Colonic mucosa (tissue), 4 donors: ENCODE measurements around the gene TMEM131. TPM values are rescaled to one million over a fixed set of nuclear protein-coding genes. Genes with fewer than 3 reads are reported as not detected.
A peak's percentile ranks its signal among the peaks of the same experiment; 100 is the strongest.

ENCODE experiments used
- DNase-seq: peaks from one replicate; pipeline ENCODE4 v3.0.0-alpha.2; 2020
- H3K27ac ChIP-seq: fragments of 200-600 bp; one replicate; pipeline ENCODE4 v1.8.0; 2021
- H3K27me3 ChIP-seq: fragments of 200-600 bp; one replicate; pipeline ENCODE4 v1.8.0; 2021
- H3K36me3 ChIP-seq: fragments of 200-600 bp; one replicate; pipeline ENCODE4 v1.8.0; 2021
- H3K4me1 ChIP-seq: fragments of 200-600 bp; one replicate; pipeline ENCODE4 v1.8.0; 2021; ENCODE audit warnings: mild to moderate bottlenecking
- H3K4me3 ChIP-seq: fragments of 200-600 bp; one replicate; pipeline ENCODE4 v1.8.0; 2021
- H3K9ac ChIP-seq, 2 donors: one replicate each; pipeline ENCODE4 v1.7.0; 2013; ENCODE audit warnings: control low read depth in 2 of 2, low read depth in 2 of 2, low read length in 2 of 2
- H3K9me3 ChIP-seq: fragments of 200-600 bp; one replicate; pipeline ENCODE4 v1.8.0; 2021
- intact Hi-C: fragments of 100-400 bp; cut with DNase I; formaldehyde crosslinking; loops from one replicate; pipeline ENCODE4 v1.14.1; 2022
- total RNA-seq, 2 donors: library from RNA; stranded (reverse); fragmentation: NEBNext Ultra II Directional in 1 of 2; extraction: Animal tissue kit (Norgen Biotek cat#: 25700) in 1 of 2; gene quantifications; one replicate each; pipeline ENCODE4 v1.2.1, GENCODE V29; 2021
- TF ChIP-seq, protein P1 (sequence below): fragments of 200-600 bp; IDR thresholded peaks from one replicate; pipeline ENCODE4 v1.8.0; 2022; ENCODE audit warnings: antibody characterized with exemption, mild to moderate bottlenecking
- donor health status: healthy.
- donor health status: DM: no; HTN: no; CAD: no.
- donor health status: DM: no; HTN: no; CAD: no.

TMEM131 gene
- total RNA-seq, 2 donors from 2014 or later, result 52.4 to 60.8 TPM

DNA sequence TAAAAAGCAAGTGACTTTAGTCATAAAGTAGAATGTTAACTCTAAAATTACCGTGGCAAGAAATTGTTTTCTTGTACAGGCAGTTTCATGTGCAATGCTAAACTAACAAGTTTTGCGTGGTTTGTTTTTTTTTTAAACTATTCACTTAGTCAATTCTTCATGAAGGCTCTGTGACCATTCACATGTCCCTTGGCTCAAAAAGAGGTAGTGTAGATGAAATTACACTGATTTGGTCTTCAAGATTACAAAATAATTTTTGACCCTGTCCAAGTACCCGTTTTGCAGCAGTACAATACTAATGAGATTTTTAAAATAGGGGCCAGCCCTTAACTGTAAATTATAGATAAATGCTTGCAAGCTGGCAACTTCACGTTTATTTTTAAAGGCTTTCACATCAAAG, 1.3 kb downstream of the TMEM131 start:
- Histone ChIP-seq H3K4me3 (peak overlapping the region; percentile 66), H3K27me3 (no peaks in the 10 kb centered on the region), H3K9me3 (no peaks in the 10 kb centered on the region), H3K36me3 (no peaks in the 10 kb centered on the region), H3K27ac (peak overlapping the region; percentile 97), H3K9ac (peak overlapping the region; percentile 95 to 98), H3K4me1 (no peaks in the 10 kb centered on the region)
- TF ChIP-seq, protein P1, sequence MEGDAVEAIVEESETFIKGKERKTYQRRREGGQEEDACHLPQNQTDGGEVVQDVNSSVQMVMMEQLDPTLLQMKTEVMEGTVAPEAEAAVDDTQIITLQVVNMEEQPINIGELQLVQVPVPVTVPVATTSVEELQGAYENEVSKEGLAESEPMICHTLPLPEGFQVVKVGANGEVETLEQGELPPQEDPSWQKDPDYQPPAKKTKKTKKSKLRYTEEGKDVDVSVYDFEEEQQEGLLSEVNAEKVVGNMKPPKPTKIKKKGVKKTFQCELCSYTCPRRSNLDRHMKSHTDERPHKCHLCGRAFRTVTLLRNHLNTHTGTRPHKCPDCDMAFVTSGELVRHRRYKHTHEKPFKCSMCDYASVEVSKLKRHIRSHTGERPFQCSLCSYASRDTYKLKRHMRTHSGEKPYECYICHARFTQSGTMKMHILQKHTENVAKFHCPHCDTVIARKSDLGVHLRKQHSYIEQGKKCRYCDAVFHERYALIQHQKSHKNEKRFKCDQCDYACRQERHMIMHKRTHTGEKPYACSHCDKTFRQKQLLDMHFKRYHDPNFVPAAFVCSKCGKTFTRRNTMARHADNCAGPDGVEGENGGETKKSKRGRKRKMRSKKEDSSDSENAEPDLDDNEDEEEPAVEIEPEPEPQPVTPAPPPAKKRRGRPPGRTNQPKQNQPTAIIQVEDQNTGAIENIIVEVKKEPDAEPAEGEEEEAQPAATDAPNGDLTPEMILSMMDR, result no peak
- no peak for DNase-seq
- intact Hi-C loops, result loop anchor here (10.0 kb wide), 1 partner anchor 190 kb away; no protein-coding TSS in a partner anchor

DNA sequence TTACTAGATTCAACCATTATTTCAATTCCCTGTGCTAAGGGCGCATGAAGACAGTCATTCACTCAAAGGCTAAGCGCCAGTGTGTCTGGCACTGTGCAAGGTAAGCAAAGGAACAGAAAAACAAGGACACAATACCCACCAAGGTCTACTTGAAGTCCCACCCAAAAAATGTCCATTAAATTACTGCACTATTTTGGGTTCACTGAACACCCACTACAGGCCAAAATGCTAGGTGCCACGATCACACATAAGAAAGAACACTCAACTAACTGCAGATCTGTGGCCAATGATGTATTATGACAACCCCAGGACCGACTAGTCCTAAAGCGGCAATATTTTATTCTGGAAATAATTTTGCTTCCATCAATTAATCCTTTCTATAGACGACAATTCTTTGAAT, 1.8 kb downstream of the TMEM131 start:
- Histone ChIP-seq H3K9me3 (no peaks in the 10 kb centered on the region), H3K4me3 (peak overlapping the region; percentile 66), H3K36me3 (no peaks in the 10 kb centered on the region), H3K27me3 (no peaks in the 10 kb centered on the region), H3K27ac (no peak overlapping the region), H3K9ac (peak overlapping the region; percentile 13 to 98), H3K4me1 (no peaks in the 10 kb centered on the region)
- intact Hi-C loops, result loop anchor here (10.0 kb wide), 1 partner anchor 189 kb away; no protein-coding TSS in a partner anchor
- TF ChIP-seq, protein P1, result no peak
- DNase-seq, result no peak

GRCh38 chr2:97992836-97993825, 2.6 kb downstream of the TMEM131 start:
- intact Hi-C loops, result loop anchor here (10.0 kb wide), 1 partner anchor 188 kb away; no protein-coding TSS in a partner anchor
- Histone ChIP-seq H3K36me3 (no peaks in the 10 kb centered on the region), H3K27me3 (no peaks in the 10 kb centered on the region), H3K4me1 (no peaks in the 10 kb centered on the region), H3K4me3 (peak overlapping the region; percentile 66), H3K27ac (no peak overlapping the region), H3K9me3 (no peaks in the 10 kb centered on the region), H3K9ac (peak overlapping the region in 1 of 2 donors; percentile 98)
- DNase-seq, result no peak
- TF ChIP-seq, protein P1, result no peak

DNA sequence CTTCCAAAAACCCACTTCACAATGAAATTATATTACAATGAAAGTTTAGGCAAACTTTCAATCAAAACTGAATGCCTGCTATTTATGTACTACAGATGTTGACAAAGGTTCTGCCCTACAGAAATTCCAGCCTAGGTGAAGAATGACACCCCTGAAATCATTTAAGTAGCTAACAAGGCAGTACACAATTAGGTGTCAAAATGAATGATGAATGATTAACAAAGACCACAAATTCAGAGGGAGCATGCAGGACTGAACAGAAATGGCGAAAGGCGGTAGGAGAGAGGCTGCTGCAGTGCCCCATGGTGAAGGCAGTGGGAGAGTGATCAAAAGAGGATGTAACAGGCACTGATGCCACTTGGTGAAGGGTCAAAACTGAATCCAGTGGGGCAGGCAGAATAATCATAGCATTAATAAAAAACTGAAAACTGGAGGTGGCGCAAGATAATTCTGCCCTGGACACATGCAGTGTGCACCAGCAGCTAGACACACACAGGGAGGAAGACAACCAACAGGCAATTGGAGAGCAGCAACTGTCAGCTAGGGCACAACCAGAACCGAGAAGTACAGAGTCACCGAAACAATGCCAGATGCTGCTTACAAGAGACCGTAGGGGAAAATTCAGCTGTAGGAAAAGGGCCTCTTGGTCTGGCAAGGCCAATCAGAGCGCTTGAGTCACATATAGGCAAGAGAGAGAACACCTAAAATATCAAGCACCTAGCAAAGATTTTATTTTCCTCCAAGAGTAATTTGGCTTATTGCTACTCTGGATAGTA, 4.5 kb downstream of the TMEM131 start:
- Histone ChIP-seq H3K27me3 (no peaks in the 10 kb centered on the region), H3K9ac (no peak overlapping the region), H3K36me3 (no peaks in the 10 kb centered on the region), H3K4me3 (no peak overlapping the region), H3K27ac (no peak overlapping the region), H3K9me3 (no peaks in the 10 kb centered on the region), H3K4me1 (no peaks in the 10 kb centered on the region)
- intact Hi-C loops, result loop anchor here (10.0 kb wide), 1 partner anchor 186 kb away; no protein-coding TSS in a partner anchor
- TF ChIP-seq, protein P1, result no peak
- no peak for DNase-seq

DNA sequence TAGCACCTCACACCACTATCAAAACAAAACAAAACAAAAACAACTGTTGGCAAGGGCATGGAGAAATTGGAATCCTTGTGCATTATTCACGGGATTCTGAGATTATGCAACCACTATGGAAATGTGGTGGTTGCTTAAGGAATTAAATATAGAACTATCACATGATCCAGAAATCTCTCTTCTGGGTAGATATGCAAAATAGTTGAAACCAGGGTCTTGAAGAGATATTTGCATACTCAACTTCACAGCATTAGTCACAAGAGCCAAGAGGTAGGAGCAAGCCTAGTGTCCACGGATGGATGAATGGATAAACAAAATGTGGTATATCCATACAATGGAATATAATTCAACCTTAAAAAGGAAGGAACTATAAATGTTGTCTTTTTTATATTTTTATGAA, 7.0 kb downstream of the TMEM131 start:
- Histone ChIP-seq H3K4me3 (no peak overlapping the region), H3K9ac (no peak overlapping the region), H3K27me3 (no peaks in the 10 kb centered on the region), H3K27ac (no peak overlapping the region), H3K9me3 (no peaks in the 10 kb centered on the region), H3K4me1 (no peaks in the 10 kb centered on the region), H3K36me3 (no peaks in the 10 kb centered on the region)
- TF ChIP-seq, protein P1, result no peak
- DNase-seq, result no peak
- intact Hi-C loops, result no loop called here
